Measurements from ENCODE around the gene RAB6D. TPM values are rescaled to one million over a fixed set of nuclear protein-coding genes. Genes with fewer than 3 reads are reported as not detected.
"Not testable (repeated sequence)": the region's sequence is repeated elsewhere in the genome, so short reads cannot be mapped to it uniquely, and the experiment has no call there.

The RAB6D gene
- total RNA-seq = 0.07 TPM in 1 of 2 replicates, not detected in the other

DNA sequence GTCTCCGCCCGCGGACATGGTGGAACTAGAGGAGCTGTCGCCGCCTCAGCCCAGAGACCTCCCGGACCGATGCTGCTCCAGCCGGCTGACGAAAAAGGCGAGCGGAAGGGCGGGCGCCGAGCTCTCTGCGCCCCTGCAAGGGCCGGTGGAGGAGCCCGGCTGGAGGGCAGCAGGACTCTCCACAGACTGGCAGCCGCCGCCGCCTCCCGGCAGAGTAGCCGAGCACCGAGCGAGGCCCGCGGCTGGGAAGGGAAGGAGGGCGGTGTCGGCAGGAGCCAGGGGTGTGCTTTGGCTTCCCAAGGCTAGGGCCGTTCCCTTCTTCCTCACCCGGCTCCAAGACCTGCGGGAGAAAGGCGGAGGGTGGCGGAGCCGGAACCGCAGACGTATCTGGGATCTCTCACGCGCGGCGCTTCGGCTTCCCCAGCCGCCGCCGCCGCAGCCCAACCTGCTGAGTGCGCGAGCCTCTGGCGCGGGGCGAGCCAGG, at the start of gene RAB6D:
RAB6D (minus strand) TSS at position 466 of the 484 bp plus-strand sequence; CDS start at position 18, 448 bp downstream.
- H3K4me1 Mint-ChIP-seq (ENCODE audit: low read depth); intact Hi-C loops (cut with micrococcal nuclease); H3K9me3 Mint-ChIP-seq; H3K36me3 Mint-ChIP-seq (ENCODE audit: low read depth); H3K27ac Mint-ChIP-seq; DNase-seq (ENCODE audit: low spot score): not testable (repeated sequence)
- peak within 1 kb of the TSS; percentile 45 for H3K4me3 Mint-ChIP-seq (ENCODE audit: low read depth)
- peaks cover 44% of the 10 kb centered on the region for H3K27me3 Mint-ChIP-seq (ENCODE audit: low read depth)

- H3K27me3 Mint-ChIP-seq (ENCODE audit: low read depth) = peaks cover 42% of the 10 kb centered on the region
- intact Hi-C loops (cut with micrococcal nuclease) = loop anchor here (2.0 to 5.0 kb wide), 4 partner anchors 80 to 260 kb away; partner anchors contain the start of genes CCDC74A and MZT2A
Observed at GRCh38 chr2:131413148-131413747, 49.3 kb upstream of the RAB6D start.

DNA sequence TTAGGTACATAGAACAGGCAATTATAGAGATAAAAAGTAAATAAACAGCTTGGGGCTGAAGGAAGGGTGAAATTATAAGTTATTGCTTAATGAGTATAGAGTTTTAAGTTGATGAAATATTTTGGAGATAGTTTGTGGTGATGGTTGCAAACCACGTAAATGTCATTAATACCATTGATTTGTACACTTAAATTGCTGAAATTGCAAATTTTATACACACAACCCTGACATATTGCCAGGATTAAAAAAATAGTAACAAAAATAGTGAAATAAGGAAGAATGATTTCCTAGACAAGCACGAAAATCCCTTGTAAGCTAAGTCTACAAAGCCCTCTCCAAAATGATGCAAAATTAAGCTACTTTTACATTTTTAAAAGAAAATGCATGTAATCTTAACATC, 46.2 kb upstream of the RAB6D start:
- no peak overlapping the region for H3K4me3 Mint-ChIP-seq (ENCODE audit: low read depth)
- H3K27ac Mint-ChIP-seq = no peak overlapping the region
- intact Hi-C loops (cut with micrococcal nuclease) = loop anchor here (5.0 kb wide), 1 partner anchor 117 kb away; the partner anchor contains the start of gene CCDC74A
- H3K4me1 Mint-ChIP-seq (ENCODE audit: low read depth) = peaks cover 15% of the 10 kb centered on the region
- no peak for DNase-seq (ENCODE audit: low spot score)
- no peaks in the 10 kb centered on the region for H3K36me3 Mint-ChIP-seq (ENCODE audit: low read depth)
- H3K27me3 Mint-ChIP-seq (ENCODE audit: low read depth) = peaks cover 19% of the 10 kb centered on the region
- no peaks in the 10 kb centered on the region for H3K9me3 Mint-ChIP-seq

More at GRCh38 chr2:131413148-131413747, 49.3 kb upstream of the RAB6D start:
- no peak overlapping the region for H3K27ac Mint-ChIP-seq
- no peaks in the 10 kb centered on the region for H3K9me3 Mint-ChIP-seq
- no peaks in the 10 kb centered on the region for H3K36me3 Mint-ChIP-seq (ENCODE audit: low read depth)
- H3K4me3 Mint-ChIP-seq (ENCODE audit: low read depth) = no peak overlapping the region
- no peak for DNase-seq (ENCODE audit: low spot score)
- H3K4me1 Mint-ChIP-seq (ENCODE audit: low read depth) = peaks cover 9% of the 10 kb centered on the region

- H3K27ac Mint-ChIP-seq = no peak overlapping the region
- H3K4me3 Mint-ChIP-seq (ENCODE audit: low read depth) = no peak overlapping the region
- intact Hi-C loops (cut with micrococcal nuclease) = no loop called here
- no peaks in the 10 kb centered on the region for H3K36me3 Mint-ChIP-seq (ENCODE audit: low read depth)
- peaks cover 25% of the 10 kb centered on the region for H3K27me3 Mint-ChIP-seq (ENCODE audit: low read depth)
- H3K4me1 Mint-ChIP-seq (ENCODE audit: low read depth) = peaks cover 20% of the 10 kb centered on the region
- H3K9me3 Mint-ChIP-seq = no peaks in the 10 kb centered on the region
- DNase-seq (ENCODE audit: low spot score) = no peak
Observed at GRCh38 chr2:131408778-131409177, 44.8 kb upstream of the RAB6D start.

DNA sequence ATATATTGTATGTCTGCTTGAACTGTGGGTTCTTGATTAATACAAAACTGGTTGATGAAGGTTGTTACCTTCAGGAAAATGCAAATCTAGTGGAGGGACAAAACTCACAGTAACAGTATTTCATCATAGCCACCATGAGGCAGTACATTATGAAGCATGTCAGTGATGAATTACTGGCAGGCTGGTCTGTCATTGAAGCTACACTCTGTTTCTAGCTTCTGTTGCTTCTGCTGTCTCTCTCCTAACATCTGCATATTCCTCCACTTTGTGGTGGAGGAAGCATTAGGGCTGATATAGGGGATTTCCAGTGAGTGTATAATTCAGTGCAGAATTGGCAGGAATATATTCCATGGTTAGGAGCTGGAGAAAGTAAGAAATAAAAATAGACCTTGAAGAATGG, 44.2 kb upstream of the RAB6D start:
- no peak for DNase-seq (ENCODE audit: low spot score)
- no peak overlapping the region for H3K27ac Mint-ChIP-seq
- no peaks in the 10 kb centered on the region for H3K9me3 Mint-ChIP-seq
- intact Hi-C loops (cut with micrococcal nuclease) = no loop called here
- no peaks in the 10 kb centered on the region for H3K36me3 Mint-ChIP-seq (ENCODE audit: low read depth)
- H3K4me1 Mint-ChIP-seq (ENCODE audit: low read depth) = peaks cover 19% of the 10 kb centered on the region
- peaks cover 25% of the 10 kb centered on the region for H3K27me3 Mint-ChIP-seq (ENCODE audit: low read depth)
- no peak overlapping the region for H3K4me3 Mint-ChIP-seq (ENCODE audit: low read depth)

GRCh38 chr2:131404753-131405152, 40.8 kb upstream of the RAB6D start:
- H3K36me3 Mint-ChIP-seq (ENCODE audit: low read depth) = no peaks in the 10 kb centered on the region
- H3K4me1 Mint-ChIP-seq (ENCODE audit: low read depth) = peaks cover 21% of the 10 kb centered on the region
- H3K4me3 Mint-ChIP-seq (ENCODE audit: low read depth) = no peak overlapping the region
- intact Hi-C loops (cut with micrococcal nuclease) = no loop called here
- peaks cover 30% of the 10 kb centered on the region for H3K27me3 Mint-ChIP-seq (ENCODE audit: low read depth)
- H3K27ac Mint-ChIP-seq = no peak overlapping the region
- DNase-seq (ENCODE audit: low spot score) = no peak
- H3K9me3 Mint-ChIP-seq = no peaks in the 10 kb centered on the region

- Mint-ChIP-seq H3K4me1 (ENCODE audit: low read depth) (peaks cover 13% of the 10 kb centered on the region), H3K27me3 (ENCODE audit: low read depth) (peaks cover 26% of the 10 kb centered on the region), H3K36me3 (ENCODE audit: low read depth) (no peaks in the 10 kb centered on the region), H3K27ac (no peak overlapping the region), H3K9me3 (no peaks in the 10 kb centered on the region), H3K4me3 (ENCODE audit: low read depth) (no peak overlapping the region)
- DNase-seq (ENCODE audit: low spot score) = no peak
- intact Hi-C loops (cut with micrococcal nuclease) = no loop called here
Observed at GRCh38 chr2:131402320-131403039, 38.5 kb upstream of the RAB6D start.

DNA sequence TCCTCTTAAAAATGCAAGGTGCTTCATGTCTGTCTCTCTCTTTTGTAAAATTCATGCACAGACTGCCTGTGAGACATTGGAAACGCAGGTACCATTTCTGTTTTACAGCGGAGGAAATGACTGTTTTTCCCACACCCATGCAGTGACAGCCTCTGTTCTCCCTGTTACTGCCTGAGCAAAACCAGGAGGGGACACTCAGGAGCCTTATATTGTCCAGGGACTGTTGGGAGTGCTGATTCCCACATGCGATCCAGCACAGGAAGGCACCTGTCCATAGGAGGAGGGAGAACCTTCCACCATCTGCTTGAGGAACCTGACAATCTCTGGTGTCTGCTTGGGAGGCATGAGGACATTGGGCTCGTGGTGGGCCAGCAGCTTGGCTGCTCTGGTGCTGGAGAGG, 36.9 kb upstream of the RAB6D start:
- DNase-seq (ENCODE audit: low spot score) = no peak
- H3K9me3 Mint-ChIP-seq = no peaks in the 10 kb centered on the region
- H3K4me1 Mint-ChIP-seq (ENCODE audit: low read depth) = peaks cover 13% of the 10 kb centered on the region
- intact Hi-C loops (cut with micrococcal nuclease) = no loop called here
- H3K4me3 Mint-ChIP-seq (ENCODE audit: low read depth) = no peak overlapping the region
- H3K36me3 Mint-ChIP-seq (ENCODE audit: low read depth) = no peaks in the 10 kb centered on the region
- H3K27ac Mint-ChIP-seq = no peak overlapping the region
- H3K27me3 Mint-ChIP-seq (ENCODE audit: low read depth) = peaks cover 32% of the 10 kb centered on the region

DNA sequence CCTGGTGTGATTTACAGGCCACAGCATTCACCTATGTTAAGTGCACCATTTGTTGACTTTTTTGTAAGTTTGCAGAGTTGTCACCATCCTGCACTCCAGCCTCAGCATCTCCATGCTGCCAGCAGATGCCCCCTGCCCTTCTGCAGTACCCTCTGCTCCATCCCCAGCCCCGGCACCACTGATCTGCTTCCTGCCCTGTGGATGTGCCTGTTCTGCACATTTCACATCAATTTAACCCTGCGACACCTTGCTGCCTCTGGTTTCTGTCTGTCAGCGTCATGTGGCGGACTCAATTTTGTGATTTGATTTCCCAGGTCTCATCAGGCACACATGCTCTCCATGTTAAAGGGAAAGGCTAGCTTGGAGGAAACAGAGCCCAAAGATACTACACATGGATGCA, 36.5 kb upstream of the RAB6D start:
- intact Hi-C loops (cut with micrococcal nuclease); H3K4me3 Mint-ChIP-seq (ENCODE audit: low read depth); H3K36me3 Mint-ChIP-seq (ENCODE audit: low read depth); DNase-seq (ENCODE audit: low spot score); H3K4me1 Mint-ChIP-seq (ENCODE audit: low read depth); H3K9me3 Mint-ChIP-seq; H3K27ac Mint-ChIP-seq: not testable (repeated sequence)
- peaks cover 32% of the 10 kb centered on the region for H3K27me3 Mint-ChIP-seq (ENCODE audit: low read depth)

DNA sequence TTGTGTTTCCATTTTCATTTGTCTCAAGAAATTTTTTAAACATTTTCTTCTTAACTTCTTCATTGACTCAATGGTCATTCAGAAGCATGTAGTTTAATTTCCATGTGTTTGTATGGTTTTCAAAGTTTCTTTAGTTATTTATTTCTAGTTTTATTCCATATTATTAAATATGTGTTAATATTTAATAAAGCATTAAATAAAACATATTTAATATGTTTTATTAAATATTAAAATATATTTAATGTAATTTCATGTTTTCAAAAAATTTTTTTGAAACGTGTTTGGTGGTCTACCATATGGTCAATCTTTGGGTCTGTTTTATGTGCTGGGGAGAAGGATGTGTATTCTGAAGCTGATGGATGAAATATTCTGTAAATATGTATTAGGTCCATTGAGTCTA, 32.2 kb upstream of the RAB6D start:
- H3K9me3 Mint-ChIP-seq; H3K4me1 Mint-ChIP-seq (ENCODE audit: low read depth); H3K4me3 Mint-ChIP-seq (ENCODE audit: low read depth); H3K36me3 Mint-ChIP-seq (ENCODE audit: low read depth); H3K27ac Mint-ChIP-seq; intact Hi-C loops (cut with micrococcal nuclease); DNase-seq (ENCODE audit: low spot score): not testable (repeated sequence)
- peaks cover 16% of the 10 kb centered on the region for H3K27me3 Mint-ChIP-seq (ENCODE audit: low read depth)

DNA sequence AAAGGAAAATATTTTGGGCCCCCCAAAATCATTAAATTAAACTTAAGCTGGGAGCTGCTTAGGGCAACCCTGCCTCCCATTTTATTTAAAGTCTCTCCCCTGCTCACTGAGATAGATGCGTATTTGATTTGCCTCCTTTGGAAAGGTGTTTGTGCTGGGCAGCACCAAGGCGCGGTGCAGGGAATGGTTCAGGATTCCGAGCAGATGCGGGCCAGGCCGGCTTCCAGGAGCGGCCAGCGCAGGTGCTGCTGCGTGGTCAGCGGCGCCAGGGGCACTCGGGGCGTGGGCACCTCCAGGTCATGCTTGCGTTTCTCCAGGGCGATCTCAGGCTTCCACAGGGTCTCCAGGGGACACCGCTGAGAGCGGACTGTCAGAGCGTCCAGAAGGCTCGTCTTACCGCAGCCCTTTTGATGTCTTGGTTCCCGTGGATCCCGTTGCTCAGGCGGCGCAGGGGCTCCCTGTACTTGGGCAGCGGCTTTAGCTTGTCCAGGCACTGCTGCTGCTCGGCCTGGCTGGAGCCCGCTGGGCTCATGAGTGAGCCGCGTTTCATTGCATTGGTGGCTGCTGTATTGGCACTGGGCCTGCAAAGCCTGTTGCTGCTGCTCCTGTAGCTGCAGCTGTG, 31.2 kb upstream of the RAB6D start:
- intact Hi-C loops (cut with micrococcal nuclease); H3K27me3 Mint-ChIP-seq (ENCODE audit: low read depth); H3K4me1 Mint-ChIP-seq (ENCODE audit: low read depth); H3K4me3 Mint-ChIP-seq (ENCODE audit: low read depth); H3K36me3 Mint-ChIP-seq (ENCODE audit: low read depth); DNase-seq (ENCODE audit: low spot score); H3K9me3 Mint-ChIP-seq; H3K27ac Mint-ChIP-seq: not testable (repeated sequence)

GRCh38 chr2:131394147-131394931, 30.4 kb upstream of the RAB6D start:
- intact Hi-C loops (cut with micrococcal nuclease) = no loop called here
- H3K27me3 Mint-ChIP-seq (ENCODE audit: low read depth) = peaks cover 8% of the 10 kb centered on the region
- H3K36me3 Mint-ChIP-seq (ENCODE audit: low read depth) = no peaks in the 10 kb centered on the region
- H3K4me1 Mint-ChIP-seq (ENCODE audit: low read depth) = no peaks in the 10 kb centered on the region
- DNase-seq (ENCODE audit: low spot score) = no peak
- no peak overlapping the region for H3K4me3 Mint-ChIP-seq (ENCODE audit: low read depth)
- H3K27ac Mint-ChIP-seq = no peak overlapping the region
- no peaks in the 10 kb centered on the region for H3K9me3 Mint-ChIP-seq
